Embryonic facial prominence (tissue), 1 donor: ENCODE measurements around the gene UNC5CL.
"Not testable (repeated sequence)": the region's sequence is repeated elsewhere in the genome, so short reads cannot be mapped to it uniquely, and the experiment has no call there.

ENCODE experiments used
- DNase-seq: peaks from one replicate; pipeline ENCODE4 v3.0.0-alpha.2; 2016; ENCODE audit errors: extremely low spot score

Gene UNC5CL

DNA sequence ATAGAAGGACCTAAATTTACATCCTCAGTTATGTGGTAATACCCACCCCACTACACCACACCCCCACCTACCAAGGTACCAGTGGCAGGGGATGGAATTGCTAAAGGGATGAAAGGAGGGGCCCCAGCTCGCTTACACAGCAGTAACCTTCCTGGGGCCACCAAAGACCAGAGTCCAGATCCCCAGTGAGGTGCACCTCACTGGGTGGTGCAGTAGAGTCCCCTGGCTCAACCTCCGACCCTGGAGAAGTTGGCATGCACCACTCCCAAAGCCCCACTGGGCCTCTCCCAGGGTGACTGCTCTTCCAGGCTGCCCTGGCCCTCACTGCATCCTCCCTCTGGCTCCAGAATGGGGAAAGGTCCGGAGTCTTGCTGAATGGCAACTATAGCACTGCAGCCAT, 816 bp downstream of the UNC5CL start:
- no peak for DNase-seq

DNA sequence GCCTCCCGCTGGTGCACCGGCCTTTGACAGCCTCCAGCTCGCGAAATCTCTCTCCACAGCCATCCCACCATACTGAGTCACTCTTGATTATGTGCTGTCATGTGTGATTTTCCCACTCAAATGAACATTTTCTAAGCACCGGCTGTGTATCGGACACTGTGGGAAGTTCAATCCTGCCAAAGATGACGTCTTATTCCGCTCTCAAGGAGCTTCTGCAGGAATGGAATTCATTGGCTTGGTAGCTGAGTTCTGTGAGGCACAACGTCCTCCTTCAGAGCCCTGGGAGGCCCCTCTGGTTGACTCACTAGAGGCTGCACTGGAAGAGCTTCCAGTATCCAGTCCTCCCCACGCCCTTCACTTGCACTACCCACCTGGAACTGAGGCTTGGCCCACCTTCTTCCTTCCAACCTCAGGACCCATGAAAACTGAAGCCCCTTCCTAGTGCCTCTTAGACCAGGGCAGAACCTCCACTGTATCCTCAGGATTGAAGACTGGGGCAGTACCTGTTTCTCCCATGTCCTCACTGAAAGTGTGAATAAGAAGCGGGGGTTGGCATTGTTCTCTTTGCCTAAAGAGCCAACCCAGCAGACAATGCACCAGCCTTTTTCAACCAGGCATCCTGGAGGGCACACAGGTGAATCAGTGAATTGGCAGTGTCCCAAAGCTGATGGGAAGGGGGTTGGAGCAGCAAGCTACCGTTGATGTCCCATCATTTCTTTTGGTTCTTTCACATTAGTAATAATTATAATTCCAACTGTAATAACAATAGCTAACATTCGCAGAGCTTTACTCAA, 1.7 kb downstream of the UNC5CL start:
- DNase-seq = no peak

DNA sequence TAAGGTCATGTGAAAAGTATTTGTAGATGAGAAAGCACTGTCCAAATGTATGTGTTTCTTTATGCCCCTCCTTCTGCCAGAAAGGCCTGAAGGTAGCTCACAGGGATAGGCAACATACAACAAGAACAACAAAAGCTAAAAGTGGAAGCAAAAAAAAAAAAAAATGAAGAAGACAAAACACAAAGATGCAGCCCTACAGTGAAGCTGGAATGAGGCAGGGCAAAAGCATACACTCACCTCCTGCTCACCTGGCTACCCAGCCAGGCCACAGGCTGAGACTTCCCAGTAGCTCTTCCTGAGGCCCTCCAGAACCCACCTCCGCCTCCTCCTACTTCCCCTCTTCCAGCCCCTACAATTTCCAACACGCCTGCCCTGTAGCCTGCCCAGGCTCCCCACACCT, 2.4 kb downstream of the UNC5CL start:
- no peak for DNase-seq

DNA sequence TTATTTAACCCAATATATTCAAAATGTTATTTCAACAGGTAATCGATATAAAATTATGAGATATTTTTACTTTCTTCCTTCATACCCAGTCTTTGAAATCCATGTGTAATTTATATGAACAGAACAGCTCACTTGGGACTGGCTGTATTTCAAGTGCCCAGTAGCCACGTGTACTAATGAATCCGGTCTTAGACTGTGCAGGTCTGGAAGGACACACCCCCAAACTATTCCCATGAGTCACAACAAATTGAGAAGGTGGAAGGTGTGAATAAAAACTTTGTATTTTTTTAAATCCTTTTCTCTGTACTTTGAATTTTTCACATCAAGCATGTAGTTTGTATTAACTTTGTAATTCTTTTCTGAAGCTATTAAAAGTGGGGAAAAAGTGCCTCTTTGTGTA, 2.8 kb downstream of the UNC5CL start:
- DNase-seq = no peak

DNA sequence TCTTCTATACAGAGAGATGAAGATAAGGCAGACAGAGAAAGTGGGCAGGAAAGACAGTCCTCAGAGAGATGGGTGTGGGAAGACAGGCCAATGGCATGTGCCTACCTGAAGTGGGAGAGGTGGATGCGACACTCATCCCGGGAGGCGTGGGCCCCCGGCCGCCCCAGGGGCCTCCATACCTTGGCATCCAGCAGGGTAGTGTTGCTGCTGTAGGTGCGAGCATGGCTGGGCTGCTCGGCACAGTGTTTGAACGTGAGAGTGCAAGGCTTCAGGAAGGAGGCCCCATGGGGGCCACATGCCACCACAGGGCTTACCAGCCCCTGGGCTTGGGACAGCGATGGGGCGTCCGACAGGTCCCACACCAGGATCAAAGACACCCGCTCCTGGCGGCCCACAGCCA, 5.2 kb downstream of the UNC5CL start:
- DNase-seq = no peak

DNA sequence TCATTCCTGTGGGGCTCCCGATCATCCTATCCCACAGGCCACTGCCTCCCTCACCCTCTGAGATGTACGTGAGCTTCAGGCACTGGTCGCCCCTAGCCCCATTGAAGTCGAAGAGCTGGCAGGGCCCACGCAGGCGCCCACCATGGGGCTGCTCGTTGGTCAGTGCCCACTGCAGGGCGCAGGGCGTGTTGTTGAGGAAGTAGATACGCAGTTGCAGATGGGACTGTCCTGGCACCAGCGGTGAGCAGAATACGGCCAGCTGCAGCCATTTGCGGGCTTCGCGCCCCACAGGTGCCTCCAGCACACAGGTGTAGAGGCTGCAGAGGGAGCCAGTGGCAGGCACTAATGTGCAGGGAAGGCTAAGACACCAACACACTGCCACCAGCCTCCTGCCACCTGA, 6.2 kb downstream of the UNC5CL start:
- DNase-seq = no peak

DNA sequence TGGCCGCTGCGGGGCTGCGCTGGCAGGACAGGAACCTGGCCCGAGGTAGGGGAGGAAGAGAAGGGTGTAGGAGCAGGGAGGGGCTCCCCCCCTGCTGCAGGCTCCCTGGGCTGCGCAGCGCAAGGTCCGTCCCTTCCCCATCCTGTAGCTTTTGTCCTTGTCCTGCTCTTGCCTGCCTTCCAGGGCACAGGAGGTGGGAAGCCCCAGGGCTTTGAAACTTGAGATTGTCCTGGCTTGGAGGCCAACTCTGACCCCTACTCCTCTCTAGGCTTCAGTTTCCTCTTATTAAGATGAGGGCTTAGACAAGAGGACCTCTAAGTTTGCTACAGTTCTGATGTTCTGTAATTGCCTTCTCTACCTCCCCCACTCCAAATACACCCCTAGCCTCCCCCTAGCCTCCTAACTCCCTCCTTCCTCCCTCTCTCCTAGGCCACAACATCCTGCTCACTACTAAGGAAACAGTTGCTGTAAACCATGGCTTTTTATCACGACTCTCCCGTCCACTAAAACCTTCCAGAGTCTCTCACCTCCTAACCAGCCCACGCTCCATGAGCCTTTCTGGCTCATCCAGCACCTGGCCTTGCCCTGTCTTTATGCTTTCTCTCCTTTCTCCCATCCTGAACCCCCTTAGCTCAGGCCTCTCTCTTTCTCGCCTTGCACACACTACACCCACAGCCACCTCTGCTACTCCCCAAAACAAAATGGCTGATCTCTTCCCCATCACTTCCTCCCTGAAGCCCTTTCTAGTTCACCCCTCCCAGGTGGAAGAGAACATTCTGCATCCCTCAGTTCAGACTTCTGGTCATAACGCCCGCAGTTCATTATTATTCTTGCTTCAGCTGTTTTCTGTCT, 10.2 kb downstream of the UNC5CL start:
- DNase-seq = no peak

DNA sequence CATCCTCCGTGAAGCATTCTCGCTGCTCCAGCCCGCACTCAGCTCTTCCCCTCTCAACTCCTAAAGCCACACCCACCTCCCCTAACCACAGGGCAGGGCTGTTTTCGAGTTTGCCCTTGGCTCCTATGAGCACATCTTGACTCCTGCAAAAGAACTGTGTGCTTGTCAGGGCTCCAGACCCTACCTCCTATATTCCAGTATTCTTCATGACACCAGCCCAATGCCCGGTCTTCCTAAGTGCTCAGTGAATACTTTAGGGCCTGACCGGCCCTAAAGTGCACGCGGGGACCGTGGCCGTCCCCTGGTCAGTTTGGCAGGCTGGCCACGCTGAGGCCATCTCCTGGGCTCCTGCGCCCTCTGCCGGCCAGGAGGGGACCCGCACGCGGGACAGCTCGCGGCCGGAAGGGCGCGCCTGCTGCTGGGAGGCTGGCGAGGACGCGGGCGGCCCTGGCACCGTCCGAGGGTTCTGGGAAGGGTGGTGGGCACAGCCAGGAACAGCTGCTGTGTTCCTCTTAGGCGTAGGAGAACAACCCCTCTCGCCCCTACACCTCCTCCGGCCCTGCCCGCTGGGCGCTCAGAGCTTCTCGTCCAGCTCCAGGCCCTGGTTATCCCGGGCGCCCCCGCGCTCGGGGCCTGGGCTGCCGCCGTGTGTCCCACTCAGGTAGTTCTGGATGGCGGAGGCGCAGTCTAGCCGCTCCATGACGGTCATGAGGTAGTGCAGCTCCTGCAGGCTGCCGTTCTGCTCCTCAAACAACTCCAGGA, 11.0 kb downstream of the UNC5CL start:
- no peak for DNase-seq

DNA sequence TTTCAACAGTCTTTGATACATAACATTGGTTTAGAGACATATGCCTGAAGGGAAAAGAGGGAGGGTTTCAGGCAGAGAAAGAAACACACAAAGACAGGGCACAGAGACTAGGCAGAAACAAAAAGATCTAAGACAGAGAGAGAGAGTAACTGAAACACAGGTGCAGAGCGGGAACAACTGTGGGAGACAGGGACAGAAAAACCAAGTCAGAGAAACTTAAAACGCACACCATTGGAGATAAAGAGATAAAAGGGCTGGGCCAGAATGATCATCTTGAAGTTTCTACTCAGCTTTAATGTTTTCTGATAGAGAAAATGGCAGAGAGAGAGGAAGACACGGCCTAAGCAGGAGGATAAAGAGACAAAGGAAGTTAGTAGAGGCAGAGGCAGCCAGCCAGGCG, 11.8 kb downstream of the UNC5CL start:
- no peak for DNase-seq

DNA sequence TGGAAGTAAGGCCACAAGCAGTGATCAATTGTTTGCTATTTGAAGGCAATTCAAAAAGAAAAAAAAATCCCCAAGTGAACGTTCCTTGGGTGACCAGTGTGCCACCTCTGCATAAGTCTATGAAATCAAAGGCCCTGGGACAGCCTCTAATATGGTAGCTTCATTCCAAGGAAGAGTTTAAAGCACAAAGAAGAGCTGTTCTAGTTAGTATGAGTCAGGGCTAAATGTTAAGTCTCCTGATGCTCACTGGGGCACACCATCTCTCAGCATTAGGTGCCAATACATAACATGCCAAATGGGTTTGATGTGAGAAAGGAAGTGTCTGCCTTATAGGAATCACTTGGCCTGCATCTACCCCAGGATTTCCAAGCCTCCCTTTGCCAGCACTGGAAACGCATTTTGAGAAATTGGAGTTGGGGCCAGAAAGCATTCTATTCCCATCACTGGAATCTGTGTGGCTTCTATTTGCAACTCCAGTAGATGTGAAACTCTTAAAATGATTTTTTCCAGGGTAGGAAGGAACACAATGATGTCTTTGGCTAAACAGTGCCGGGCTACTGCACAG, 13.0 kb downstream of the UNC5CL start:
- no peak for DNase-seq

DNA sequence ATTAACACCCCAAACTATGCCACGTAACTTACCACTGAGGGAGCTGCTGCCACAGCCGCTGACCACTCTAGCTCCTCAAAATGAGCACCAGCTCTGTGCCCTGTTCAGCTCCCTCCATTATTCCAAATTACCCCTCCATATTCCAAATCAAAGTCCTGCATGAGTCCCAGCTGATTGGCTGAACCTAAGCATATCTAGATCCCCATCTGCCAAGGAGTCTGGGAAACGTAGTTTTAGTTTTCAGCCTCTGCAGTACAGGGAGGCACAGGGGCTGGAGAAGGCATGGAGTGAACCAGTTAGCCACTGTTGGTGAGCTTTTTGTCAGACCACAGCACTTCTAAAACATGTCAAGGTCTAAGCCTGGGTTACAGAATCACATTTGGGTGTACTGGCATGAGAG, 15.9 kb downstream of the UNC5CL start:
- no peak for DNase-seq

DNA sequence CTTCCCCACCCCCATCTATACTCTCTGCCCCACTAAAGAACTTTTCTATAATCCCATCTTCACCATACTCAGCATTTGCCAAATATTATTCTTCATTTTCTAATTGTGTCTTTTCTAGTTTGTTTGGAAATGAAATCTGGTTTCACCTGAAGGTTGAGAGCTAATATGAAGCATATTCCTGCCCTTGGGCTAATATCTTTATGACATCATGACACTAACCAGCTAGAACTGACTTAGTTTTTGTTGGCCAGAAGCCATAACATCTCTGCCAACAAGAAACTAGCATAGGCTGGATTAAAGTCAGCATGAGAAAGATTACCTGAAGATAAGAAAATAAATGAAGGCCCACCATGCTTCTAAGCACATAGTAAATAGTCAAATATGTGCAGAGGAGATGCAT, 16.7 kb downstream of the UNC5CL start:
- DNase-seq = no peak

DNA sequence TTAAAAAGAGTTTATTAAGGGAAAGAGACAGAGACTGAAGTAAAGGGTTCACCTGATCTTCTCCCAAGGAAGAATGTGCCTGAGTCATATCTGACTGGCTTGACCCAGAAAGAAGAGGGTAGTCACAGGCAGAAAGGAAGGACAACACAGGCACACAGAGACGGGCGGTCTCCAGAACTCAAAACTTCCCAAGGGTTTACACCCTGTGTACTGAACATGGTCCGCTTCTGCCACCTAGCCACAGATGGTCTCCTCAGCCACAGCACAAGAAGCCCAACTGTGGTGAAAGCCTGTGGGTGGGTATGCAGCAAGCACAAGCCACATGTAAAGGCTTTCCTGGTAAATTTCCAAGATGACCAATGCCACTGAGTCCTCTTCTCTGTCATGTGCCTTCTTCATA, 17.2 kb downstream of the UNC5CL start:
- DNase-seq = no peak

DNA sequence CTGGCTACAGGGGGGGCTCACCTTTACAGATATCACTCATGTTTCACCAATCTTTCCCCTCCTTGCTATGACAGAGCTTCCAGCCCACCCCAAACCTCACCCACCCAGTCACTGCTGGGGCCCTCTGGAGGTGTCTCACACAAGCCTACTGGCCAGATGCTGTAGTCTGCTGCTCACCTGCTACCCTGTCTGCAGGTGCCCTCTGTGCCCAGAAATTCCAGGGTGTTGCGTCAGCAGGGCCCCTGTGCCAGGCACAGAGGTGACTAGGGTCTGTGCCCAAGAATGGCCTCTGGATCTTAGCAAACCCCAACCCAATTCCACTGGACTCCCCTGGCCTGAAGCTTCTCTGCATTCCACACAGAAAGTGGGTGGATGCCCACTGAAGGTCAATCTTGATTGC, 21.4 kb downstream of the UNC5CL start:
- no peak for DNase-seq

DNA sequence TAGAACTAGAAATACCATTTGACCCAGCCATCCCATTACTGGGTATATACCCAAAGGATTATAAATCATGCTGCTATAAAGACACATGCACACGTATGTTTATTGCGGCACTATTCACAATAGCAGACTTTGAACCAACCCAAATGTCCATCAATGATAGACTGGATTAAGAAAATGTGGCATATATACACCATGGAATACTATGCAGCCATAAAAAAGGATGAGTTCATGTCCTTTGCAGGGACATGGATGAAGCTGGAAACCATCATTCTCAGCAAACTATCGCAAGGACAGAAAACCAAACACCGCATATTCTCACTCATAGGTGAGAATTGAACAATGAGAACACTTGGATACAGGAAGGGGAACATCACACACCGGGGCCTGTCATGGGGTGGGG, 23.2 kb downstream of the UNC5CL start:
- DNase-seq = not testable (repeated sequence)

DNA sequence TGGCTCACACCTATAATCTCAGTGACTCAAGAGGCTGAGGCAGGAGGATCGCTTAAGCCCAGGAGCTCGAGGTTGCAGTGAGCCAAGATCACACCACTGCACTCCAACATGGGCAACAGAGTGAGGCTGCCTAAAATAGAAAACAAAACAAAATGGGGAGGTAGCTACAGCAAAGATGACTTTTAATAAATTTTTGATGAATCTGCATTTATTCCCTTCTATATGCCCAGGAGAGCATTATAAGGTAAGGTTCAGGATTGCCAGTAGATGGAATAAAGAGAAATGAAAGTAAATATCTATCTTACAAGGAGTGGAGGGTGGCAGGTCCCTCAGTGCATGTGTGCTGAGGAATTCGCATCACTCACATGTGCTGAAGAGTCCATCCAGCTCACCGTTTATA, 24.2 kb downstream of the UNC5CL start:
- no peak for DNase-seq

DNA sequence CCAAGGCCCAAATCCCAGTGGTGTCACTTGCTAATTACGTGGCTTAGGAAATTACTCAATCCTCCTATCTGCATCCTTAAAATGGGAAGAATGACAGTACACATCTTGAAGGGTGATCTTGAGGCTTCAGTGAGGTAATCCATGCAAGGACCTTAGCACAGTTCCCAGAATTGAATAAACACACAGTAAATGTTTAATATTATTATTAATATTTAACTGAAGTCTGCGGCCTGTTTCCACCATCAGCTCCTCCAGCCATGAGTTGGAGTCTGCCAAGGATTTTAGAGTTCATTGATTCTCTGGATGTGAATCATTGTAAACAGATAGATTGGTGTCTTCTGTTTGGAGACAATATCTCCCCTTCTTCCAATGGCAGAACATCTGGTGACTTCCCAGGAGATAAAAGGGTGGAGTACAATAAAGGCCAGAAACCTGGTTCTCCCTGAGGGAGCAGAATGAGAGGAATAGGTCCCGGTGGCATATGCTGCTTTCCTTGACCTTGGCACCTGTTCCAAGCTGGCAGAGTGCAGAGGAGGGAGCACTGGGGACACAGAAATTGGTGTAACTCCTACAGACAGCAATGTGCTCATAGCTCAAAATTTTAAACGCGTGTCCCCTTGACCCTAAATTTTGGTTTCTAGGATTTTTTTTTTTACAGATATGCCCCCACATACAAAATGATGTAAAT, 25.4 kb downstream of the UNC5CL start:
- no peak for DNase-seq

DNA sequence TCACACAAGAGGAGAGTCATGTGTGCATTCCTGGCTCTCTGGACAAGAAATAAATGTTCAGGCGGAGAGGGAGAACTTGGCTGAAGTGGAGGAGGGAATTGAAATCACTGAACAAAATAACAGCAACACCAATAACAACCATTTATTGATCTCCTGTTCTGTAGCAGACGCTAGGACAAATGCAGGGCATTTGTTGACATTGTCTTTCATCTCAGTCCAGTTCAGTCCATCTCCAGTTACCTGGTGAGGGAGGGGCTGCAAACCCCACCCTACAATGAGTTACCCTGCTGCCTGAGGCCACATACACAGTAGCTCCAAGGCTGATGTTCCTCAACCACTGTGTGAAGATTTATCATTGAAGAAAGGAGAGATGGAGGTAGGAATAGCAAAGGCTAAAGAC, 27.3 kb downstream of the UNC5CL start:
- DNase-seq = no peak

DNA sequence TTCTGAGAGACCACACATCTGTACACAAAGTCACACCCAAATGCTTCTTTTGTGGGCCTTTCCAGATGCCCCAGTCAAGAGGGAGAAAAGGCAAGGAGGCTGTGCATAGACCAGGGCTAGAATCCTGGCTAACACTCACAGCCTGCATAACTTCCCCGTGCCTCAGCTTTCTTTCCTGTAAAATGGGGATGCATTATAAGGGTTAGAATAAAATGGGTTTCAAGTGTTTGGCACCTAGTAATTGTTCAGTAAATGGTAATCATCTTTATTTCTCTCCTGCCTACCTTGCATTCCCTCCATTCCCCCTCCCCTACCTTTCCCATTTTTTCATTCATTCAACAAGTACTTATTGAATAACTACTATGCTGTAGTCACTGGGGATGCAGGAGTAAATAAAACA, 29.4 kb downstream of the UNC5CL start:
- no peak for DNase-seq

DNA sequence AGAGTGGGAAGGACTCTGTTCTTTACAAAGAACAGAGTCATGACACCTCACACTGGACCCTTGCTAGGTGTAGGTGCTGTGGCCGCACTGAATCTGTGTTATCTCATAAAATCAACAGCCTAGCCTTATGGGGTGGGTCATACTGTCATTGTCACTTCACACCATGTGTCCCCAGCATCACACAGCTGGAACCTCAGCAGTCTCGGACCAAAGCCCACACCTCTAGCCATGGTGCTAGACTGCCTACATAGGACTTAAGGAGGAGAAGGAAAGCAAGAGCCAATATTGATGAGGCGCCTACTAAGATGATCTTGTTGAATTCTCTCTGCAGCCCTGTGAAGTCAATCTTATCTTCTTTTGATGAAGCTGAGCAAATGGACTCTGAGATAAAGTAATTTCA, 31.0 kb downstream of the UNC5CL start:
- DNase-seq = no peak

DNA sequence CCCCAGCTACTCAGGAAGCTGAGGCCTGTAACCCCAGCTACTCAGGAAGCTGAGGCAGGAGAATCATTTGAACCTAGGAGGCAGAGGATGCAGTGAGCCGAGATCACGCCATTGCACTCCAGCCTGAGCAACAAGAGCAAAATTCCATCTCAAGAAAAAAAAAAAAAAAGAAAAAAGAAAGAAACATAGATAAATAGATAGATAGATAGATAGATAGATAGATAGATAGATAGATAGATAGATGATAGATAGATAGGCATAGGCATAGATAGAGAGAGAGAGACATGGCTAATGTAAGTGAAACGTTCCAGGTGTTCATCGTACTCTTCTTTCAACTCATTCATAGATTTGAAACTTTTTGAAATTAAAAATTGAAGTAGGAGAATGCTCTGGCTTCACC, 32.0 kb downstream of the UNC5CL start:
- DNase-seq = not testable (repeated sequence)

DNA sequence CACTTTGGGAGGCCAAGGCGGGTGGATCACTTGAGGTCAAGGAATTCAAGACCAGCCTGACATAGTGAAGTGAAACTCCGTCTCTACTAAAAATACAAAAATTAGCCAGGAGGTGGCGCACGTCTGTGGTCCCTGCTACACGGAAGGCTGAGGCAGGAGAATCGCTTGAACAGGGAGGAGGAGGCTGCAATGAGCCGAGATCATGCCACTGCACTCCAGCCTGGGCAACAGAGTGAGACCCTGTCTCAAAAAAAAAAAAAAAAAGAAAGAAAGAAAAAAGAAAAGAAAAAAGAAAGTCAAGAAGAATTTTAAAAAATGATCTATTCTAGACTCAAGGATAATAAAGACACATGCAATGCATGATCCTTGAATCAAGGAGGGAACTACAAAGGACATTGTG, 32.8 kb downstream of the UNC5CL start:
- not testable (repeated sequence) for DNase-seq
